Measurements from ENCODE around the gene CEBPB.
"Not testable (repeated sequence)": the region's sequence is repeated elsewhere in the genome, so short reads cannot be mapped to it uniquely, and the experiment has no call there.

CEBPB gene

GRCh38 chr20:50190251-50191064 lies at the start of gene CEBPB:
CEBPB (plus strand) TSS chr20:50190830; CDS start chr20:50191034, 204 bp downstream.
- DNase-seq (ENCODE audit: low read depth in 1 of 2, low spot score in 1 of 2): peak; percentile 56 to 79

- DNase-seq (ENCODE audit: low read depth in 1 of 2, low spot score in 1 of 2): no peak
These were observed 49.5 kb upstream of the CEBPB start for GRCh38 chr20:50141018-50141675.

DNA sequence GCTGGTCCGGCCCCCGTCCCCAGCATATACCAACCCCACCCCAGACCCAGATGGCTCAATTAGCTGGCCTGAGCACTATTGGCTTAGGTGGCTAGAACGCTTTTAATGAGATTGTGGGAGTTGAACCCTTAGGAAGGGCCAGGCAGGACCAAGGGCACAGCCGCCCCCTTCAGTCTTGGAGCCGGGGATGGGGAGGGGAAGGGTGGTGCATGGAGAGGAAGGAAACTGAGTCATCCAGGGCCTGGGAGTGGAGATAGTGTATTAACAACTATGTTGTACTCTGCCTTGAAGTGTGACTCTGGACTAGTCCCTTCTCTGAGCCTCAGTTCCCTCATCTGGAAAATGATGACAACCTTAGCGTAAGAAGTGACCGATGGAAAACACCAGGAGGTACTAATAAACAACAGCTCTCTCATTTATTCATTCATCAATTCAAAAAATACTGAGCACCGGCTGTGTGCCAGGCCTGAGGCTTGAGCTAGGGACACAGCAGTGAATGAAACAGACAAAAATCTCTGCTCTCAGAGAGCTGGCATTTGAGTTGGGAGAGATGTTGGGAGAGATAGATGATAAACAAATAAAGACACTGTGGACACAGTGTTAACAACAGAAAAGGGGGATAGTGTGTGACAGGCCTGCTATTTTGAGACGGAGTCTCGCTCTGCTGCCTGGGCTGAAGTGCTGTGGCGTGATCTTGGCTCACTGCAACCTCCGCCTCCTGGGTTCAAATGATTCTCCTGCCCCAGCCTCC lies 48.6 kb upstream of the CEBPB start:
- DNase-seq (ENCODE audit: low read depth in 1 of 2, low spot score in 1 of 2): no peak

DNA sequence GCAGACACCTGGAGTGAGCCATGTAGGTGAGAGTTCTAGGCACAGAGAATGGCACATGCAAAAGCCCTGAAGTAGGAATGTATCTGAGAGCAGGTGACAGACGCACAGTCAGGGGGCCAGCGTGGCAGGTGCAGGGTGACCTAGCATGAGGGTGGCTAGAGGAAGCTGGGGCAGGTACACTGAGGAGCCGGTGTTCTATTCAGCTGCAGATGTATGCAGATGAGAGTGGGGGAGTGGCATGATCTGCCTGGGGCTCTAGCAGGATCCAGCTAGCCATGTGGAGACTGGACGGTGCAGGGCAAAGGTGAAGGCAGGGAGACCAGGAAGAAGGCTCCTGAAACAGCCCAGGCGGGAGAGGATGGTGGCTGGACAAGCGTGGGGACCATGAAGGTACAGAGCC lies 47.8 kb upstream of the CEBPB start:
- DNase-seq (ENCODE audit: low read depth in 1 of 2, low spot score in 1 of 2): no peak

DNA sequence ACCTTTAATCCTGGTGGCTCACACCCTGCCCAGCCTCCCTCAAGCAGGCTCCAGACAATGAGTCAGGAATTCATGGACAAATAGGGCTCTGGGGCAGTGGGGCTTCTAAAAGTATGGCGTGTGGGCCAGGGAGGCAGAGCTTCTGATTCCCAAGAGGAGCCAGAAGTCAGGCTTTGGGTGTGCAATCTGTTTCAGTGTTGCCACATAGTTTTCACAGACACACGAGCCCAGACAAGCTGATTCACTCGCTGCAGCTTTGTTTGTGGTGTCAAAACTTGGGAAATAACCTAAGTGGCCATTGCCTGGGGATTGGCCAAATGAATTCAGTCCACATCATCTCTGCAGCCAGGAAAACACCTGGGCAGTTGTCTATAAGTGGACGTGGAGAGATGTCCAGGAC lies 46.3 kb upstream of the CEBPB start:
- DNase-seq (ENCODE audit: low read depth in 1 of 2, low spot score in 1 of 2): no peak

DNA sequence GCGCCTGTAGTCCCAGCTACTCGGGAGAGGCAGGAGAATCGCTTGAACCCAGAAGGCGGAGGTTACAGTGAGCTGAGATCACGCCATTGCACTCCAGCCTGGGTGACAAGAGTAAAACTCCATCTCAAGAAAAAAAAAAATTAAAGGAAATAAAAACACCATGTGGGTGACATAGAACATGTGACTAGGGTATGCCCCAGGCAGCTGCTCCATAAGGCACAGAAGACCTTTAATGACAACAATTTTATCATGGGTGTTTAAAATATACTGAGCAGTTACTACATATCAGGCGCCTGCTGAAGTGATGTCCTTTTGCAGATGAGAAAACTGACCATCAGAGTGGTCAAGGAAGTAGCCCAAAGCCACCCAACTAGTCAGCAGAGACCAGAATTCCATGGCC lies 45.1 kb upstream of the CEBPB start:
- no peak for DNase-seq (ENCODE audit: low read depth in 1 of 2, low spot score in 1 of 2)

DNA sequence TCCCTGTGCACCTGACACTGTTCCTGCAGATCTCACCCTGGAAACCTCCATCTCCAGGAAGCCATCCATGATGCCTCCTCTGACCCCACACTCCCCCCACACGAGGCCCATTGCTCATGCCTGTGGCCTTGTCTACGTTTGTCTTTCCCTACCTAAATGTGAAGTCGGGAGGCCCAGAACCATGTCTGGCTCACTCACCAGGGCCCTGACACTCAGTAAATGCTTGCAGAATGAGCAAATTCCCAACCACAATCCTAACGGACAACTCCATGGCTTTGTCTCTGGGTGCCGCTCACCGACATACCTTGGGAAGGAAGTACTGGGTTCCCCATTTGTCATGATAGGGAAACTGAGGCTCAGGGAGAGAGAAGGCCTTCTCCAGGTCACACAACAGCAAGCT lies 44.4 kb upstream of the CEBPB start:
- DNase-seq (ENCODE audit: low read depth in 1 of 2, low spot score in 1 of 2): no peak

- peak; percentile 46 to 62 for DNase-seq (ENCODE audit: low read depth in 1 of 2, low spot score in 1 of 2)
These were observed 43.6 kb upstream of the CEBPB start for GRCh38 chr20:50146732-50147662.

DNA sequence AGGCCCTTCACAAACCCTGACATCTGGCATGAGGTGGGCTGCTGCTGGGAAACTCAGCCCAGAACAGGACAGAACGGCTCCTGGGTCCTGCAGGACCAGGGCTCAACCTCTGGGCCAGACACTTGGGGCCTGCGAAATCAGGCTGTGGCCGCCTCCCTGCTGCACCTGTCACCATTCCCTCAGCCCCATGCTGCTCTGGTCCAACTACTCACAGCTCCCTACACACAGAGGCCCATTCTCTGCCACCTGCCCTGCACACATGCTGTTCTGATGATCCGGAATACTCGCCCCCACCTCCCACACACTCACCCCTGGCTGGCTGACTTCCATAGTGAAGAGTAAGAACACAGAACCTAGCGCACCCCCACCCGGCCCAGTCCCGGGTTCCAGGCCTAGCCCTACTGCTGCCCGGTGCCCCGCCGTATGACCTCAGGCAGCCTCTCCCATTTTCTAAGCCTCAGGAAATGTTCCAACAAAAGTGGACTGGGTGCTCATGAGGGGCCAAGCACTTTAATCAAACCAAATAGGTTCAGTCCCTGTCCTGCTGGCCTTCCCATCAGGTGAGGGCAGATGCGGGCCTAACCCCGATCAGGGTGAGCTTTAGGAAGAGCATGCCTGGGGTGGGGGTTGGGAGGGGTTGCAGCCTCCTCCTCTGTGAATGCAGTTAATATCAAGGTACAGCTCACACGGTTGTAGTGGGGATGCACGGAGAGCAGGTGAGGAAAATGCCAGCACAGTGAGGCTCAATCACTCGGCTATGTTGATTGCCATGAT lies 41.0 kb upstream of the CEBPB start:
- no peak for DNase-seq (ENCODE audit: low read depth in 1 of 2, low spot score in 1 of 2)

GRCh38 chr20:50151034-50151743 lies 39.4 kb upstream of the CEBPB start:
- DNase-seq (ENCODE audit: low read depth in 1 of 2, low spot score in 1 of 2): no peak

DNA sequence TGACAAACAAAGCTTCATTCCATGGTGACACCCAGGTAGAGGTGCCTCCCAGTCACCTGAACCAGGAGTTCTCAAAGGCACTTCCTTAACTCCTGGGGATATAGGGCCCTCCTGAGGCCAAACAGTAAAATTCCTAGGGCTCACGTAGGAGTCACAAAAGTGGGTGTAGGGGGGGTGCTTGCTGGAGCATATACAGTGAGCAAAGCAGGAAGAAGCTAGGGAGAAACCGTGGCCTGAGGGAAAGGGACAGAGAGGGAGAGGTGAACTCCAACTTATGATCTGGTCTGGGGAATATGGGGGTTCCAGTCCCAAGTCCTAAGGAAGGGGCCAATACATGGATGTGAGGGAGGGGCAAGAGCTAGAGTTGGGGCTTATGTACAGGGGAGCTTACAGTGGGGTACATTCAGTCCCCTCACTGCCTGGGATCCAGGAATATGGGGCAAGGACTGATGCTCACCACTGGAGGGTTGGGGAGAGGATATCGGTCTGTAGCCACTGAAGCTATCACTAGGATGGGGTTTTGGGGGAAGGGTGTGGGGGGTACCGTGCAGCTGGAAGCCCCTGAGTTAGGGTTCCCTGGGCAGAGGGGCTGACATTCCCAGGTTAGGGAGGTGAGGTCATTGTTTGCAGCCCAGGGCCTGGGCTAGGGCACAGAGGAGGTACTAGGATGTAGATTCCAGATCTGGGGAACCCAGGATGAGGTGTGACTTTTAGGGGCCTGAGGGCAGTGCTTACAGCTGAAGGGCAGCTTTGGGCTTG lies 38.1 kb upstream of the CEBPB start:
- DNase-seq (ENCODE audit: low read depth in 1 of 2, low spot score in 1 of 2): no peak

- peak in 1 of 2 donors; percentile 8 for DNase-seq (ENCODE audit: low read depth in 1 of 2, low spot score in 1 of 2)
These were observed 37.5 kb upstream of the CEBPB start for GRCh38 chr20:50153153-50153499.

GRCh38 chr20:50153500-50154377 lies 36.9 kb upstream of the CEBPB start, which contains the start of gene PEDS1:
PEDS1 (minus strand) TSS chr20:50153723; CDS start chr20:50153637, 86 bp downstream.
- DNase-seq (ENCODE audit: low read depth in 1 of 2, low spot score in 1 of 2): peak; percentile 56 to 79

- not testable (repeated sequence) for DNase-seq (ENCODE audit: low read depth in 1 of 2, low spot score in 1 of 2)
These were observed 29.1 kb upstream of the CEBPB start for GRCh38 chr20:50161494-50161893.

DNA sequence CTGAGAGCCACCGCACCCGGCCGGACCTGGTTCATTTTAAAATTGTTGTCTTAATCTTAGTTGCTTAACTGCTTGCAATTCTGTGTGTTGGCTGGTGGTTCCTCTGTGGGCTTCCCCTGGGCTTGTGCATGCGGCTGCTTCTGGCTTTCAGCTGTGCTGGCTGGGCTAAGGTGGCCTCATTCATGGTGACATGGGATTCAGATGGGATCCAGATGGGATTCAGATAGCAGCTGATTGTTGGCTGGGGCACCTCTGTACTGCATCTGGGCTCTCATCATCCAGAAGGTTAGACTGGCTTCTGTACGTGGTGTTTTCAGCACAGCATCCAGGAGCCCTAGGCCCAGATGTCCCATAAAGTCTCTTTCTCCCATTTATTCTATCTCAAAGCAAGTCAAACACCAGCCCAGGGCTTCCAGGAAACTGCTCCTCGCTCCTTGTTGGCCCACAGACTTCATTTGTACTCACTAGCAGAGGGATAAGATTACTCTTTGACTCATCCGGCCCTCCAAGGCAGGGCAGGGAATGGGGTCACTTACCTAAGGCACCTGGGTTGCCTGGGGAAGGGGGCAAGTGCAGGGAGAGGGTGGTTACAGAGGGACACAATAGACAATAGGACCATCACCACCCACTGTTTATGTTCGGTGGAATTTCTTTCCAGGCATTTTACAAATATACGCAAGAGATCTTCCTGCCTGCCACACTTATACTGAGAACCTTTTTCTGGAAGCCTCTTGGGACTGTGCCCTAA lies 26.9 kb upstream of the CEBPB start:
- no peak for DNase-seq (ENCODE audit: low read depth in 1 of 2, low spot score in 1 of 2)

- DNase-seq (ENCODE audit: low read depth in 1 of 2, low spot score in 1 of 2): peak; percentile 50 to 66
These were observed 24.7 kb upstream of the CEBPB start for GRCh38 chr20:50165684-50166554.

Measured in activated T-helper 1 cell treated with anti-CD3 and anti-CD28 coated beads, Interleukin-2, amount 50 U/mL, for 16 hours (primary cell).